C4-2B (cell line): ENCODE measurements around the gene RSRC1.

Experiments
- H3K27ac ChIP-seq: fragments of 450-650 bp; 2 replicates; pipeline ENCODE4 v1.5.1; 2017
- ZFX ChIP-seq: fragments of 450-650 bp; IDR thresholded peaks from 2 replicates; pipeline ENCODE4 v1.6.1; 2017
- TF ChIP-seq, protein P1 (sequence below): fragments of 450-650 bp; conservative IDR thresholded peaks from 2 replicates; pipeline ENCODE4 v1.5.1; 2017; ENCODE audit warnings: mild to moderate bottlenecking

RSRC1 gene

DNA sequence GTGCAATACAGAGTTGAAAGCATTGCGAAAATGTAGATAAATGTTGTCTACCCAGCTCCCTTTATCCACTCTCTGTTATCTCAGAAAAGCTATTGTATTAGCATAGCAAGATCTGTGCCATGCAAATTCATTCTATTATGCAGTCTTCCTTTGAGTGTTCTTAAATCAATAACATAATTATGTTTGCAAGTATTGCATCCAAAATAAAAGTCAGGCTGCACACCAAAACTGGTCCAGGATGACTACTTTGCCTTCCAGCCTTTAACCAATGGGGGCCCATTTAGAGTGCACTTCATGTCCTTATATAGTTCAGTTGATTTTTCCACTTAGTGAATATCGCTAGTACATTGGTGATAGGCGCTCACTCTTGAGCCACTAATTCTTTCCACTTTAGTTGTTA lies 353.7 kb downstream of the RSRC1 start:
- no peak overlapping the region for H3K27ac ChIP-seq
- TF ChIP-seq ZFX: no peak
- TF ChIP-seq, protein P1, sequence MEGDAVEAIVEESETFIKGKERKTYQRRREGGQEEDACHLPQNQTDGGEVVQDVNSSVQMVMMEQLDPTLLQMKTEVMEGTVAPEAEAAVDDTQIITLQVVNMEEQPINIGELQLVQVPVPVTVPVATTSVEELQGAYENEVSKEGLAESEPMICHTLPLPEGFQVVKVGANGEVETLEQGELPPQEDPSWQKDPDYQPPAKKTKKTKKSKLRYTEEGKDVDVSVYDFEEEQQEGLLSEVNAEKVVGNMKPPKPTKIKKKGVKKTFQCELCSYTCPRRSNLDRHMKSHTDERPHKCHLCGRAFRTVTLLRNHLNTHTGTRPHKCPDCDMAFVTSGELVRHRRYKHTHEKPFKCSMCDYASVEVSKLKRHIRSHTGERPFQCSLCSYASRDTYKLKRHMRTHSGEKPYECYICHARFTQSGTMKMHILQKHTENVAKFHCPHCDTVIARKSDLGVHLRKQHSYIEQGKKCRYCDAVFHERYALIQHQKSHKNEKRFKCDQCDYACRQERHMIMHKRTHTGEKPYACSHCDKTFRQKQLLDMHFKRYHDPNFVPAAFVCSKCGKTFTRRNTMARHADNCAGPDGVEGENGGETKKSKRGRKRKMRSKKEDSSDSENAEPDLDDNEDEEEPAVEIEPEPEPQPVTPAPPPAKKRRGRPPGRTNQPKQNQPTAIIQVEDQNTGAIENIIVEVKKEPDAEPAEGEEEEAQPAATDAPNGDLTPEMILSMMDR: no peak

DNA sequence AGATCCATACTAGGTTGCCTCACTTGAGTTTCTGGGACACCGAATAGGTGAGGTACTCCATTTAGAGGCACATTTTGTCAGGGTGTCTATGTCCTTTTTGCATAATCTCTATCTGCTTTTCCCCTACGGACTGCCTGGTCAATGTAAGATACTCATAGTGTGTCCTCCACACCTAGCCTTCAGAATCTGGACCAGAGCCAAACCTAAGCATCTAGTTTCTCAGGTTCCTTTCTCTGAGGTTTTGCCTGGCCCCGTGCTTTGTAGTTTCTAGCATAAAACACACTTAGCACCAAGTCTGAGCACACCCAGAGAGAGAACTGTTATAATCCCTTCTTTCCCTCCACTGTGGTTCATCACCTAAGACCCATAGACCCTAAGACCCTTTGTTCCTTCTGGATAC lies 355.2 kb downstream of the RSRC1 start:
- no peak overlapping the region for H3K27ac ChIP-seq
- no peak for TF ChIP-seq ZFX
- TF ChIP-seq, protein P1: no peak

DNA sequence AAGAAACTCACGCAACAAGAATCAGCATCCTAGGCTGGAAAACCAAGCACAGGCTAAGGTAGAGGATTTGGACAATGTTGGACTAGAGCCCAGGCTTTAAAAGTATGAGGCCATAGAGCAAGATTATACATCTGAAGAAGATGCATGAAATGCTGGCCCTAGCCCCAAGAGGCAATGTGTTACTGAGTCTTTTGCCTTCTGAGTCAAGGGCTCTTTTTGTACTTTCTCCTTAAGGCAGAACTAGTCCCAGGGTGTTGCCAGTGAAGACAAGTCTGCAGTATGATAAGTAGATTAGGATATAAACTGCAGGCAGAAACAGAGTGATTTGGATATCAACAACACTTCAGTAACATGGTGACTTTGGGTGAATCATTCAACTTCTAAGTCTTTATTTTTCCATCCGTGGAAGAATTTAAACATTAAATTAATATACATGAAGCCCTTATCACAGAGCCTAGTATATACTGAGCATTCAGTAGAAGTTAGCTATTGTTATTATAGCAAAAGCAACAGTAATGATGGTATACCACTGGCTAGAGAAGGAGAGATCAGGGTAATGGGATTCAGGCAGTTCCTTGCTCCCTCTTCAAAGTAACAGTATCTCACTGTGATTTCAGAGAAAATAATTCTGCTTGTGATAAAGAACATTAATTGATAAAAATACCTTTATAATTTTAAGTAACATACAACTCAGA lies 361.2 kb downstream of the RSRC1 start:
- no peak overlapping the region for H3K27ac ChIP-seq
- TF ChIP-seq, protein P1: no peak
- TF ChIP-seq ZFX: no peak

DNA sequence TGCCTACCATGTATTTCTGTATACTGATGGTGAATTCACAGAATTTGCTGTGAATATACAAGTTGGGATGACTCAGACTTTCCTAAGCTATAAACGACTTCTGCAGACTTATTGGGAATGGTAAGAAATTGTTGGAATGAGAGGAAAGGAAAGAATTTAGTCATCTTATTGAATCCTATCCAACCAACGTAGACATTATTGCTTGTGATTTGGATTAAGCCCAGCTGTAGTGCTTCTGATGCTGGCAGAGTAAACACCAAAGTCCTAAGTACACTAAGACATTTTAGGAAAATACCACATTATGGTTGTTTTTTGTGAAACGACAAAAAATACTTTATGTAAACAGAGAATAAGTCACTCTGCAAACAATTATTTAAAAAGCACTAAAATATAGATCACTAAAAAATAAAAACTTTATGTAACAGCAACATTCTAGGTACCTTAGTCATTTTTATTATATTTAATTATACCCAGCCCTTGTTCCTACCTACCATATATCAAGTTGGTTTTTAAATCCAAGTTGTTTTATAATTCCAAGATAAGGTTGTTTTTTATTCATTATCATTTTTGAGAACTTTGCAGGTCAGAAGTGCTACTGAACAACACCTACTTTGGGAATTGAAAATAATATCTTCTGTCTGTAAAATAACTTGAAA lies 361.9 kb downstream of the RSRC1 start:
- H3K27ac ChIP-seq: no peak overlapping the region
- TF ChIP-seq ZFX: no peak
- TF ChIP-seq, protein P1: no peak

DNA sequence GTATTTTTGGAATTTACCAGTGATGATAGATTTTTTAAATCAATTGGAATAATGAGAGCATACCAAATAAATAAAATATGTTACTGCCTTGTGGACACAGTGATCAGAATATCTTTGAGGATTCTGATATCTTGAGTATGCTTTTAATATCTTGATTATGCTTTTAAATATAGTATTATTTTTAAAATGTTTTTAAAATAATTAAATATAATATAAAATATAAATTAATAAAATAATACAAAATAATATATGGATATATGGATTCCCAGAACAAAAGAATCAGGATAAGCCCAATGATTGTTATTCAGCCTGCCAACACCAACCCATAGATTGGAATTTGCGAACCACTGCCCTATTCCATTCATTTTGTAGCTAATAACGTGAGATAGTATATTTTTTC lies 369.2 kb downstream of the RSRC1 start:
- TF ChIP-seq, protein P1: no peak
- TF ChIP-seq ZFX: no peak
- no peak overlapping the region for H3K27ac ChIP-seq

DNA sequence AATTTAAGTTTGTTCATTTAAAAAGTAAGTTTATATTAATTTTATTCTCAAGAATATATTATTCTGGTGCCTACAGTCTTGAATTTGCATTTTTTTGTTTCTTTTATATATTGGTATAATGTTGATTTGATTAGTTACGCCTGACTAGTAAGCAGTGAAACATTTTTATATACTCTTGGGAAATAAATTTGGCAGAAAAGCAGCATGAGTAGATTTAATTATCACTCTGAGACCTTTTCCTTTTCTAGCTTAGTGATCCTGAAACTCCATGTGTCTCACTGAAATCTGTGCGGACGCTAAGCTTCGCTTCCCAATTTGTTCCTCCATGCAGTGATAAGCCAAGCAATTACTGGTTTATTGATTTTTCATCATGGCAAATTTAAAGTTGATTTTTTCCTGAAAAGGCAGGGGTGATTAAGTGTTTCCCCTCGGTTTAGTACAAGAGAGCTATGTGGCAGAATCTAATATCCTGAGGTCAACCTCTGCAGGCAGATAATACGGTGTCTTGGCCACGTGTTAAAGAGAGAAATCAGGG lies 373.9 kb downstream of the RSRC1 start:
- no peak for TF ChIP-seq ZFX
- TF ChIP-seq, protein P1: no peak
- H3K27ac ChIP-seq: no peak overlapping the region

DNA sequence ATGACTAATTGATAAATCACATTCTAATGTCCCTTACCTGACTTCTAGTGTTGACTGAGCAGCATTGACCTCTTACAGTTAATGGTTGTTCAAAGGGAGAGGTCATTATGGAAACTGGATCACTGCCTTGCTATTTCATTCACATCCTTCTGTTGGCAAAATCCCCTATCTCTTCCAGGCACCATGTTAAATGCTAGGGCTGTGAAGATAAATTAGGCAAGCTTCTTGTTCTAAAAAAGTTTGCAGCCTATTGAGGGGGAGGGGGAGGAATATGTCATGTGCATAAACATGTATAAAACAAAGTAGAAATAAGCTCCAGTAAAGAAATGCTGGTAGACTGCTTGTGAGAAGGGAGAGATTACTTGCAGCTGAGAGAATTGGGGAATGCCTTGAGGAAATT lies 376.3 kb downstream of the RSRC1 start:
- no peak for TF ChIP-seq ZFX
- TF ChIP-seq, protein P1: no peak

More for the DNA sequence above, 376.3 kb downstream of the RSRC1 start:
- no peak overlapping the region for H3K27ac ChIP-seq
